CD4-positive, alpha-beta T cell treated with Interleukin-12 subunit alpha and Interleukin-12 subunit beta, for 1 hour (primary cell): Measurements from ENCODE around the gene NFIB.

ENCODE experiments used
- DNase-seq: peaks from one replicate; pipeline ENCODE4 v3.0.0-alpha.2; 2020

Gene NFIB

GRCh38 chr9:14095277-14095676 is 218.7 kb downstream of the NFIB start:
- DNase-seq, result no peak

DNA sequence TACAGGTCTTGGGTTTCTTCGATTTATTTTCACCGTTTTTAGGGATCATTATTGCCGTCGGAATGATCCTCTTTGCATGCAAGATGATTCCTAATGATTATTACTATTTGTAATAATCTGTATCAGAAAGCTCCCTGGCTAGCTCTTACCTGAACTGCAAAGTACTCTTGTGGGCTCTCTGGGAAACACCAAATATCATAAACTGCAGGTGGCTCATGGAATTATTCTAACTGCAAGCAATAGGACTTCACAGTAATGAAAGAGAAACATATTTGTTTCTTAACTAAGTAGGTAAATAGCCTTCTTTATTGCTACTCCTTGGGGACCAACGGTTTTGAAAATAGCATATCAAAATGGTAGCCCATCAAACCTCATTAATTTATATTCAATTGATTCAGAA is 219.4 kb downstream of the NFIB start:
- no peak for DNase-seq

DNA sequence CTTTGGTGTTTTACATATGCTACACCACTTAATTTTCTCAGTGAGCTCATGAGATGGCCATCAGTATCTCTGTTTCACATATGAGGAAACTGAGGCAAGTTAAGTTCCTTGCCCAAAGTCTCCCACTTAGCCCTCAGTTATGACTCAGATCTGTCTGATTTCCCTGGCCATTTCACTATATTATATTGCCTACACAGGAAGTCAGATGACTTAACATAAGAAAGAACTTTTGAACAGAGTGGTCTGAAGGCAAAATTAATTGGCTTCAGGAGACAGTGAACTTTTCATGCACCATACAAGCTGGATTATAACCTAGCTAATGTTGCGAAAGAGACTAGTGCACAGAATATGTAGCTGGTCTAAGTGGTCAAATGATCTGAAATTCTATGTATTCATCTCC is 221.6 kb downstream of the NFIB start:
- no peak for DNase-seq

DNA sequence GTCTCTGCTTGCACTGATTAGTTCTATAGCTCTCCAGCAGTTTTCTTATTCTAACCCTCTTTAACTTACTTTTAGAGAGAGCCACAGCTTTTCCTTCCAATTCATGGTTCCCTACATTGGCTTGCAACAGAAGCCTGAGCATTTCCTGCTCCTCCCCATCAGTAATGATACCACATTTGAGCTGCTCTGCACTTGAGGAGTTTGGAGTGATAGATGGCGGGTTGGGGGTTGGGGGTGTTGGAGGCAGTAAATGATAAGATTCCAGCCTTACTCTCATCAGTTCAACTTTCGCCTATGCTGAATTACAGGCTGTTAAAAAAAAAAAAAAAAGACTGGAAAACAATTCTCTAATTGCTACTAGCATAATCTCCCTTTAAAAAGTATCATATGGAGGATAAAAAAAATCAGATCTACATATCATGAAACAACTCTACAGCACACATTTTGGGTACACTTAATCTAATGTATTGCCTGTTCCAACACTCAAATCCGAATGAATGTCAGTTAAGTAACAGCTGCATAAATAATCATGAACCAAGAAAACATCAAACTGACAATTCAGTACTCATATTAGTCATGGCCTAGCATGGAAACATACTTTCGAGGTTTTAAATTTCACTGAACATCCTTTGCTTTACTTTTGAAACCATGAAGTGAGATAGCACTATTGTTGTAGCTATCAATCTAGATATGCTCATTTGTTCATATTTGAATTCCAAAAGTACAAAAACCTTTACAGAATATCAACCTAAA is 224.7 kb downstream of the NFIB start:
- DNase-seq, result no peak

DNA sequence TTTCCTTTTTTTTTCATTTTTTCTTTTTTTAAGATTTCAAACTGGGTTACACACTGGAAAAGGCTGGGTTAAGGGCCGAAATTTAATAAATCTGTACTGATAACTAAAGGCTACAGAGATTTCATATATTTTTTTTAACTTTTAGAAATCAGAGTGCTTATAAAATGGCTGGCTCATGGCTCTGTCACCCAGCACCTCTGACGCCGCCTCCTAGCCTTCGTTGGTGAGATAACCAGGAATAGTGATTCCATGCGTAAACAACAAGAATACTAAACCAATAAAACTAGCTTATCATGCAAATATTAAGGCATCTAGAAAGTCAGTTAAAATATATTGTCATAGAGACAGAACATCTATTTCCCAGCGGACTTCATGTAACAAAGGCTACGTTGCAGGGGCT is 226.4 kb downstream of the NFIB start:
- no peak for DNase-seq

- no peak for DNase-seq
Measured at GRCh38 chr9:14086495-14086894, 227.4 kb downstream of the NFIB start.

DNA sequence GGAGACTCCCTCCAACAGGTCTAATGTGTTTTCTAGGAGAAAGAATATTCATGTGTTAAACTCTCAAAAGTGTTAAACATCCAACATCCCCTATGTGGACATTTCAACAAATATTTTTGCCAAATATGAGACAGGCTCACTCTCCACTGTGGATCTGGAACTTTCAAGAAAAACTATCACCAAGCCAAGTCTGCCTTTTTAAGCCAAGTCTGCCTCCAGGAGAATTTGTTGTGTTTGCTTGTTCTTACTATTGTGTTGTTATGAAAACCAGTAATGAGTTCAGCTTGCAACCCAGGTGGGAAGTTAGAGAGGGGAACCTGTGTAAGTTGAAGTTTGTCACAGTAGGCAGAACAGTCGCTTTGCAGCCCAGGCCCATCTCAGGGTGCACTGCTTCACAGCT is 228.1 kb downstream of the NFIB start:
- no peak for DNase-seq

DNA sequence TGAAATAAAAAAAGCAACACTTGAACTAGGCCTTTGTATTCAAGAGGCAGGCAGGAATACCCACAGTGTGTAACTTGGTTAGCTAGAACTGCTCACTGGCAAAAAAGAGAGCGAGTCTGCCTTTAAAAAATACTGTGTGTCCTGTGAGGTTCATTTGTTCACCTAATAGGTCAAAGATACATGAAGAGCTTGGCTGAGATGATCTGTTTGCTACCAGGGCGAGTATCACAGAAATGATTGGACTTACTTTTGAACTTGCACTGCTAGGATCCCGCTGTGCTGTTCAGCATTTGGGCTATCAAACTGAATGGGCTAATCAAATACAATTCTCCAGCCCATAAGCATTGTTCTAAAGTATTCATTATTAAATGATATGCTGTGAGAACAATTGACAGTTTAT is 229.1 kb downstream of the NFIB start:
- DNase-seq, result no peak

- DNase-seq, result no peak
Measured at GRCh38 chr9:14083366-14083765, 230.6 kb downstream of the NFIB start.

DNA sequence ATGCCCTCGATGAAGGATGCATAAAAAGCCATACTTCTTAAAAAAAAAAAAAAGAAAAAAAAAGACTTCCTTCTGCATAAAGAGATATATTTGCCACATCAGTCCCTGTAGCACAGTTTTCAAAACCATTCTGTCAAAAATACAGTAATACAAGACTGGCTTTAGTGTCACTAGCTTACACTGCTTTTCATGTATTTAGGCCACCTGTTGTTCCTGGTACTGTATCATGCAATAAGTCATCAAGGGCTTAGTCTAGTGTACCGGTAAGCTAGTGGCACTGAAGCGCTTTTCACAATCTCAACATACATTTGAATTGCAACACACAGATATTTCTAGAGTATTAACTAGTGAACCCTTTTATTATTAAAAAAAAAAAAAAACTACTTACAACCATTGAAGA is 231.2 kb downstream of the NFIB start:
- no peak for DNase-seq

GRCh38 chr9:14081745-14082144 is 232.2 kb downstream of the NFIB start:
- DNase-seq, result no peak

DNA sequence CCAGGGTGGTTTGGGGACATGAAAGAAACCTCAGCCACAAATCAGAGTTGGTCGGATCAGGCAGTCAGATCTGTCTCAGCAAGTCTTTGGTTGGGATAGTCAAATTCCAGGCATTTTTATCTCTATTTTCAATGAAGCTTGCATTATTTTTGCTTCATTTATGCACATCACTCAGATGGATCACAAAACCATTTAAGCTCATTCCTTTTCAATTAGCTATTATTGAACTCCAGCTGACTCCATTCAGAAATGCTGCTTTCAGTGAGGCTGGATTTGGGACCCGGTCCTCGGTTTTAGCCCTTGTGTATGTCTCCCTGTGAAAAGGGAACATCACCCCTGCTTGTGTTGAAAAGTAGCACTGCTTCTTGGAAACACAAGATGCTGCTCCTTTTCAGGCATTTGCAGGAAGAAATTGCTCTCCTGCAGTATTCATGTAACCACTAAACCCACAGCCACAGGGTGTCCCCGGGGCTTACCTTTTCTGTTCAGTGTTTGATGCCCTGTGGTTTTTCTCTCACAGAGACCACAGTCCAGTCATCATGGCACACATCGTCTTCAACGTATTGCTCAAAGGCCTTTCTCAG is 232.9 kb downstream of the NFIB start:
- DNase-seq, result no peak

DNA sequence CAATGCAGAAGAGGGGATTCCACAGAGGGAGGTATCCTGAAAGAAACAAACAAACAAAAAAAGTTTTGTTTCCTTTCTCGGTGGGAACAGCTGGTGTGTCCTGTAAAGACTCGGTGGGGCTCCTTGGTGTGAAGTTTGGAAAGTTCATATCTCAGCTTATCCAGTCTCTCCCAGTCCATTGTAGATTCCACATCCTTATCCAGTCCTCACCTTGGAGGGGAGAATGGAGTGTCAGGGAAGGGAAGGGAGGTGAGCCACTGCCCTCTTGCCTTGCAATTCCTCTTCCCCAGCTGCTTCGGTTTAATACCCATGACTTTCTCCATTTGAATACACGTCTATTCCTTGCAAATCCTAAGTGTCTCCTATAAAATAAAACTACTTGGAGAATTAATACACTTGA is 234.5 kb downstream of the NFIB start:
- DNase-seq, result no peak

DNA sequence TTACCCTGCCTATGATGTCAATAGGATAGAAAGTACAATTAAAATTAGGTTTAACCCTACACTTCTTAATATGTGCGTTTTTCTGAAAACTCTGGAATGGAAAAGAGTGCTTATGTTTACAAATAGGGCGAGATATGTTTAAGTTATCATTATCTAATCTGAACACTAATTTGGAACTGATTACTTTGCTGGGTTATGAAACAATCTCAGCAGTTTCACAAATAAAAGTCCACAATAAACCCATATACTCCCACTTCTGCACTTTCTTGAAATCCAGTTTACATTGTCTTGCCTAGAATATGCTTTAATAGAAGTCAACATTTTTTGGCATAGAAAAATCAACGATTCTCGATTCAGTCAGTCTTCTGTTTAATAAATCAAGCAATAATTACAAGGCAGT is 236.3 kb downstream of the NFIB start:
- no peak for DNase-seq

DNA sequence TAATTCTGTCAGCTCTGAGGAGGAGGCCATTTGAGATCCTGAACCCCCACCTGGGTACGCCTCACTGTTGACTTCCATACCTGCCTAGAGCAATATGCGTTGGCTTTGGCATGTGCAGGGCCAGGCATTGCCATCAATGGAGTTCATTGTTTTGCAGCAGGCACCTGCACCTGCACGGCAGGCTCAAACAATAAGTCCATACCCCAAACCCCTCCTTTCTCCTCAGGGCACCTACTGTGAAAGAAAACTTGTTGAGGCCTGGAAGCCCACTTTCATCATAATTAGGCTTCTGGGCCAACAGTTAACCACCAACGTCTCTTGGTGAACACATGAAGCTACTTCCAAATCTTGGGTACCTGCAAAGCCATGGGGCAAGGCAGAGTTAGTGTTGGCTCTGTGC is 238.7 kb downstream of the NFIB start:
- DNase-seq, result no peak

- no peak for DNase-seq
Measured at GRCh38 chr9:14072850-14073249, 241.1 kb downstream of the NFIB start.

GRCh38 chr9:14071484-14071883 is 242.5 kb downstream of the NFIB start:
- no peak for DNase-seq

GRCh38 chr9:14068690-14069089 is 245.3 kb downstream of the NFIB start:
- DNase-seq, result no peak

DNA sequence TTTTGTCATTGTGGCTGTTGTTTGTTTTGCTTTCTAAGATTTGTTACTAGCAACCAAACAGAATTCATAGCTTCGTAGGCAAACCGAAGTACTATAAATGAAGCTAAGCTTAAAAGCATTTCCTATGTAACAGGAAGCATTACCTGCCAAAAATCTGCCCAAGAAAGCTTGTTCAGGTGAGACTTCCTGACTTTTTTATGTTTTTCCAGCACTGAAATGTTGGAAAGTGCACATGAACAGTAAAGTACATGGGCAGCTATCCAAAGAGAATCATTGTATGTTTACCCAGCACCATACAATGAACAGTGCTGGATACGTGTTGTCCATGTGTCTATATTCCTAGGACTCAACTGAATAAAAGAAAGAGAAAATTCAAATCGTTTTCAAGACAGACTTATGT is 247.1 kb downstream of the NFIB start:
- no peak for DNase-seq

DNA sequence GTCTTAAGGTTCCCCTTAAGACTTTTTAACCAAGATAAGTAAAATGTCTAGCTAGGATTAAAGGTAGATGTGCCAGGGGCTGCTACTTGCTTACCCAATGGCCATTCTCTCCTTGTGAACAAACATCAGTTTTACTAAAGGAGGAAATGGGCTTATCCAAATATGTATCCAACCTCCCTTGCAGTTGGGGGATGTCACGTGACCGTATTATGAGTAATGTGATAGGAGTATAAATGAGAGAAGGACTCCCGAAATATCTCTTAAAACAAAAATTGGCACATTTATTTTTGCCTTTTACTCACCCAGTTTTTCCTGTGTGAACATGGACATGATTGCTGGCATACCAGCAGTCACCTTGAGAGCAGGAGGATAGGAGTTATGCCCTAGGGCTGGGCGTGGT is 247.9 kb downstream of the NFIB start:
- DNase-seq, result no peak

GRCh38 chr9:14064940-14065339 is 249.0 kb downstream of the NFIB start:
- no peak for DNase-seq

GRCh38 chr9:14063756-14064155 is 250.2 kb downstream of the NFIB start:
- DNase-seq, result no peak

DNA sequence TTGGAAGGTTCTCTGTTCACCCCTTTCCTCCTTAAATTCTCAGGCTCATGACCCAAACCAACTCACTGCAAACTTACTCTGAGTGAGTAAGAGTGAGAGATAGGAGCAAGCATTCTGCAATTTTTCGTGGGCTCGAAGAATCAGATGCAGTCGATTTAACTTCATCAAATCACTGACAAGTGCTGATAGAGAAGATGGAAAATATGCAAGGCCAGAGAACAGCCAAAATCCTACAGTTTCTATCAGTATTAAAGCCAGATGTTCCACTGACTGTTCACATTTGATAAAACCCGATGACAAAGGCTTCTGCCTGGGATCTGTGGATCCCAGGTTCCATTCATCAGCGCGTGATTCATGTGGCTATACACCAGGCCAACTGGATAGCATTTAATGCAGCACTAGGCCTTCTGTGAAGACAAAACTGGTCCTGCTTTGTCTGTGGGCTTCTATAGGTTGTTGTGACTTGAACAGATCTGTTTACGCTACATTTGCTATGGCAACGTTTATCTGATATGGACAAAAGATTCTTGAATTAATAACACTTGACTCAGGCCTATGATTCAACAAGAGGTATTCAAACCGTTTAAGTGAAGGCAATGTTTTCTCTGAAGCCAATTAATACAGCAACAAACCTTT is 251.2 kb downstream of the NFIB start:
- no peak for DNase-seq

GRCh38 chr9:14061936-14062585 is 251.9 kb downstream of the NFIB start:
- DNase-seq, result no peak
